Osteoblast (primary cell): ENCODE results near the gene ANKRD44. TPM values are rescaled to one million over a fixed set of nuclear protein-coding genes. Genes with fewer than 3 reads are reported as not detected.
A peak's percentile ranks its signal among the peaks of the same experiment; 100 is the strongest.

Experiments
- DNase-seq: peaks from one replicate; pipeline ENCODE4 v3.0.0; 2011; ENCODE audit warnings: low spot score, mixed read lengths; ENCODE audit not compliant: insufficient read length; ENCODE audit errors: missing footprints
- H2AFZ ChIP-seq: 2 replicates; pipeline ENCODE4 v1.6.0; 2011; ENCODE audit warnings: mild to moderate bottlenecking, low read length
- H3K27ac ChIP-seq: 2 replicates; pipeline ENCODE4 v1.5.1; 2011; ENCODE audit warnings: mild to moderate bottlenecking, low read depth, low read length, moderate library complexity
- H3K27me3 ChIP-seq: 2 replicates; pipeline ENCODE4 v1.6.0; 2012; ENCODE audit warnings: mild to moderate bottlenecking, control low read depth, inconsistent platforms, low read length, moderate library complexity; ENCODE audit not compliant: insufficient read depth
- H3K36me3 ChIP-seq: 2 replicates; pipeline ENCODE4 v1.5.1; 2011; ENCODE audit warnings: mild to moderate bottlenecking, low read length, control low read depth, moderate library complexity; ENCODE audit not compliant: insufficient read depth
- H3K4me1 ChIP-seq: 2 replicates; pipeline ENCODE4 v1.5.1; 2011; ENCODE audit warnings: mild to moderate bottlenecking, low read length, control low read depth, moderate library complexity; ENCODE audit not compliant: insufficient read depth
- H3K4me2 ChIP-seq: 2 replicates; pipeline ENCODE4 v1.6.0; 2011; ENCODE audit warnings: mild to moderate bottlenecking, low read length; ENCODE audit not compliant: insufficient read depth
- H3K4me3 ChIP-seq: fragments of 200-600 bp; sonication (generic); 3 replicates; pipeline ENCODE4 v1.5.1; 2012; ENCODE audit warnings: mild to moderate bottlenecking, low read length, inconsistent platforms; ENCODE audit not compliant: insufficient read depth
- H3K79me2 ChIP-seq: 2 replicates; pipeline ENCODE4 v1.6.0; 2012; ENCODE audit warnings: mild to moderate bottlenecking, low read length, control low read depth, inconsistent platforms; ENCODE audit not compliant: insufficient read depth
- H3K9me3 ChIP-seq: 2 replicates; pipeline ENCODE4 v1.5.1; 2011; ENCODE audit warnings: low read depth, low read length, control low read depth
- H4K20me1 ChIP-seq: 2 replicates; pipeline ENCODE4 v1.6.0; 2012; ENCODE audit warnings: mild to moderate bottlenecking, low read length, control low read depth; ENCODE audit not compliant: insufficient read depth
- total RNA-seq: library from RNA; depleted of rRNA; stranded (reverse); fragments of >200 nt; gene quantifications from 2 replicates; pipeline ENCODE4 v1.2.3, GENCODE V29; 2012
- TF ChIP-seq, protein P1 (sequence below): IDR thresholded peaks from 2 replicates; pipeline ENCODE4 v1.5.1; 2011; ENCODE audit warnings: mild to moderate bottlenecking, low read depth, low read length, moderate library complexity; ENCODE audit errors: extremely low read depth

Gene ANKRD44
- total RNA-seq, 1 donor: 44.5 TPM

- no peak overlapping the region for H3K4me3 ChIP-seq
- no peaks in the 10 kb centered on the region for H4K20me1 ChIP-seq
- TF ChIP-seq, protein P1, sequence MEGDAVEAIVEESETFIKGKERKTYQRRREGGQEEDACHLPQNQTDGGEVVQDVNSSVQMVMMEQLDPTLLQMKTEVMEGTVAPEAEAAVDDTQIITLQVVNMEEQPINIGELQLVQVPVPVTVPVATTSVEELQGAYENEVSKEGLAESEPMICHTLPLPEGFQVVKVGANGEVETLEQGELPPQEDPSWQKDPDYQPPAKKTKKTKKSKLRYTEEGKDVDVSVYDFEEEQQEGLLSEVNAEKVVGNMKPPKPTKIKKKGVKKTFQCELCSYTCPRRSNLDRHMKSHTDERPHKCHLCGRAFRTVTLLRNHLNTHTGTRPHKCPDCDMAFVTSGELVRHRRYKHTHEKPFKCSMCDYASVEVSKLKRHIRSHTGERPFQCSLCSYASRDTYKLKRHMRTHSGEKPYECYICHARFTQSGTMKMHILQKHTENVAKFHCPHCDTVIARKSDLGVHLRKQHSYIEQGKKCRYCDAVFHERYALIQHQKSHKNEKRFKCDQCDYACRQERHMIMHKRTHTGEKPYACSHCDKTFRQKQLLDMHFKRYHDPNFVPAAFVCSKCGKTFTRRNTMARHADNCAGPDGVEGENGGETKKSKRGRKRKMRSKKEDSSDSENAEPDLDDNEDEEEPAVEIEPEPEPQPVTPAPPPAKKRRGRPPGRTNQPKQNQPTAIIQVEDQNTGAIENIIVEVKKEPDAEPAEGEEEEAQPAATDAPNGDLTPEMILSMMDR: no peak
- H3K4me1 ChIP-seq: peaks cover 9% of the 10 kb centered on the region
- DNase-seq: no peak
- H3K36me3 ChIP-seq: no peaks in the 10 kb centered on the region
- H2AFZ ChIP-seq: no peak overlapping the region
- H3K4me2 ChIP-seq: no peak overlapping the region
- no peaks in the 10 kb centered on the region for H3K9me3 ChIP-seq
- H3K79me2 ChIP-seq: peaks cover 4% of the 10 kb centered on the region
- H3K27me3 ChIP-seq: no peaks in the 10 kb centered on the region
- H3K27ac ChIP-seq: no peak overlapping the region
Observed at GRCh38 chr2:197215748-197216360, 94.7 kb downstream of the ANKRD44 start.

DNA sequence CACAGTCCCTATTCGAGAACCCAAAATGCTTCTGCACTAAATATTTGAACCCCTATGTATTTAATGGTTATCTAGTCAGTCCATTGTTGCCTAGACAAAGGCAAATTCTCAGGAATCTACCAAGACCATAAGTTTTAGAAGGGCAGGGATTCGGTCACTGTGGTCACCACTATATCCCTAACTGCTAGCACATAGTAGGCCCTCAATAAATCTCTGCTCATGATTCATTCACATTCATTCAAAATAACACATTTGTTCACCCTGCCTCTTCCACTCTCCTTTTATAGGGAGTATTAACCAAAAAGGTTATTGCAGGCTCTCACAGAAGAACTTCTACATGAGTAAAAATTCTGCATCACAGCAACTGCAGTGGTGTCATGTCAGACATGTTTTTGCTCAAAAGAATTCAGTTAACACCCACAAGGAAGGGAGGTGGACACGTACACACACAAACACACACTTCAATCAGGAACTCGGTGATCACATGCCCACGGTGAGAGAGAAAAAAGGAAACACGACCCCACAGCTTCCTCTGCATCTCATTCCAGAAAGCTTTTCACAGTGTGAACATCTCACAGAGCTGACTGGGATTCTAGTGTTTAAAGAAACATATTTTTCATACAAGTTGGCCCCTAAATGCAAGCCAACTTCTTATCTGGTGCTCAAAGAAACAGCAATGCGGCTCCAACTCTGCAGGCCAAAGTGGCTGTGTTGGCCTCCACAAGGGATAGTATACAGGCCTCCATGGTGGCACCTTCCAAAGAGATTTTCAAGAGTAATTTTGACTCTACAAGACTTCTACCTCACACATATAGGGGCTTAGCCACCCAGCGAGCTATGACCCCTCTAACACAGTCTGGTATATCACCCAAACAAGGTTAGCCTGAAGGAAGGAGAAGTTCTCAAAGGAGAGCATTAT is 98.0 kb downstream of the ANKRD44 start:
- DNase-seq: peak; percentile 32
- Histone ChIP-seq H4K20me1 (no peaks in the 10 kb centered on the region), H3K4me1 (peaks cover 9% of the 10 kb centered on the region), H3K79me2 (peaks cover 4% of the 10 kb centered on the region), H3K27me3 (no peaks in the 10 kb centered on the region), H3K36me3 (no peaks in the 10 kb centered on the region), H3K4me3 (no peak overlapping the region), H3K4me2 (no peak overlapping the region), H2AFZ (no peak overlapping the region), H3K9me3 (no peaks in the 10 kb centered on the region), H3K27ac (no peak overlapping the region)
- TF ChIP-seq, protein P1: no peak

- no peak for DNase-seq
- Histone ChIP-seq H3K4me2 (no peak overlapping the region), H3K79me2 (peaks cover 4% of the 10 kb centered on the region), H3K27me3 (no peaks in the 10 kb centered on the region), H2AFZ (no peak overlapping the region), H3K36me3 (no peaks in the 10 kb centered on the region), H3K9me3 (no peaks in the 10 kb centered on the region), H3K27ac (no peak overlapping the region), H4K20me1 (no peaks in the 10 kb centered on the region), H3K4me1 (peaks cover 13% of the 10 kb centered on the region), H3K4me3 (no peak overlapping the region)
- TF ChIP-seq, protein P1: no peak
Observed at GRCh38 chr2:197211881-197212342, 98.7 kb downstream of the ANKRD44 start.

- Histone ChIP-seq H4K20me1 (no peaks in the 10 kb centered on the region), H3K9me3 (no peaks in the 10 kb centered on the region), H3K27me3 (no peaks in the 10 kb centered on the region), H3K4me3 (no peak overlapping the region), H2AFZ (no peak overlapping the region), H3K79me2 (peaks cover 4% of the 10 kb centered on the region), H3K4me1 (peaks cover 3% of the 10 kb centered on the region), H3K4me2 (no peak overlapping the region), H3K27ac (no peak overlapping the region), H3K36me3 (no peaks in the 10 kb centered on the region)
- no peak for DNase-seq
- TF ChIP-seq, protein P1: no peak
Observed at GRCh38 chr2:197210430-197210829, 100.2 kb downstream of the ANKRD44 start.
